Stomach (tissue), 9 donors: ENCODE measurements around the gene SLIT1. TPM values are rescaled to one million over a fixed set of nuclear protein-coding genes. Genes with fewer than 3 reads are reported as not detected.

Experiments
- DNase-seq, 2 donors: peaks; one replicate each; pipeline versions ENCODE4 v3.0.0 to v3.0.0-alpha.2; 2013 to 2019
- H3K27ac ChIP-seq, 5 donors: fragments of 200-600 bp in 4 of 5; sonication (generic) in 4 of 5; one replicate each; pipeline ENCODE4 v1.5.1; 2013 to 2019; ENCODE audit warnings: mild to moderate bottlenecking in 1 of 5, moderate library complexity in 1 of 5
- H3K27me3 ChIP-seq, 3 donors: fragments of 200-600 bp; sonication (generic); one replicate each; pipeline ENCODE4 v1.5.1; 2017 to 2019; ENCODE audit warnings: mixed run types in 1 of 3
- H3K36me3 ChIP-seq, 4 donors: fragments of 200-600 bp; sonication (generic); 1 replicate in 3 of 4; 2 replicates in 1 of 4; pipeline ENCODE4 v1.5.1; 2016 to 2019
- H3K4me1 ChIP-seq, 4 donors: fragments of 200-600 bp; sonication (generic); one replicate each; pipeline ENCODE4 v1.5.1; 2016 to 2019
- H3K4me3 ChIP-seq, 4 donors: fragments of 200-600 bp; sonication (generic) in 3 of 4; one replicate each; pipeline ENCODE4 v1.5.1; 2016 to 2019; ENCODE audit warnings: mild to moderate bottlenecking in 1 of 4
- H3K9me3 ChIP-seq, 4 donors: fragments of 200-600 bp; sonication (generic); one replicate each; pipeline ENCODE4 v1.5.1; 2016 to 2019
- EP300 ChIP-seq: sonication (generic); formaldehyde crosslinking; IDR thresholded peaks from one replicate; pipeline ENCODE4 v1.6.1; 2017; ENCODE audit warnings: antibody characterized with exemption
- POLR2A ChIP-seq, 4 donors: fragments of 450-650 bp; IDR thresholded peaks; one replicate each; pipeline ENCODE4 v1.6.1; 2016; ENCODE audit warnings: antibody characterized with exemption in 4 of 4, control low read depth in 2 of 4, mild to moderate bottlenecking in 1 of 4, moderate library complexity in 1 of 4
- POLR2AphosphoS5 ChIP-seq, 3 donors: sonication (generic); formaldehyde crosslinking; IDR thresholded peaks; one replicate each; pipeline ENCODE4 v1.6.1; 2016; ENCODE audit warnings: antibody characterized with exemption in 3 of 3
- WGBS, 5 donors: extraction: QIAGEN DNeasy Blood & Tissue Kit in 3 of 5; methylation state at CpG; one replicate each; pipeline versions ENCODE4 v1.1.5 to v1.1.7; 2013 to 2018; 5-methylcytosine and 5-hydroxymethylcytosine counted together
- intact Hi-C: fragments of 100-400 bp; cut with DNase I; formaldehyde crosslinking; loops from one replicate; pipeline ENCODE4 v1.15.1; 2023; ENCODE audit warnings: low total_unique reads
- polyA plus RNA-seq, 3 donors: library from polyadenylated mRNA; stranded (reverse); fragments of 200-250 nt; gene quantifications; one replicate each; pipeline ENCODE4 v1.2.3, GENCODE V29; 2013
- total RNA-seq, 5 donors: library from RNA; depleted of rRNA; stranded (reverse); fragments of >200 nt; gene quantifications; one replicate each; pipeline versions ENCODE4 v1.1.0 to v1.2.3, GENCODE V29; 2014 to 2016
- TF ChIP-seq, protein P1 (sequence below), 7 experiments: fragments of 450-650 bp in 4 of 7; fragments of 200-600 bp in 3 of 7; sonication (generic) in 3 of 7; IDR thresholded peaks; one replicate each; pipeline ENCODE4 v1.5.1; 2016 to 2019; ENCODE audit warnings: antibody characterized with exemption in 7 of 7, control low read depth in 2 of 7, mild to moderate bottlenecking in 1 of 7
- donor health status: healthy with polysubstance abuse.
- donor health status: Bipolar disorder and iron deficiency.
- donor health status: healthy.

The SLIT1 gene
- total and polyA plus RNA-seq, 8 donors, result under 0.01 to 6.1 (median 0.44) TPM

DNA sequence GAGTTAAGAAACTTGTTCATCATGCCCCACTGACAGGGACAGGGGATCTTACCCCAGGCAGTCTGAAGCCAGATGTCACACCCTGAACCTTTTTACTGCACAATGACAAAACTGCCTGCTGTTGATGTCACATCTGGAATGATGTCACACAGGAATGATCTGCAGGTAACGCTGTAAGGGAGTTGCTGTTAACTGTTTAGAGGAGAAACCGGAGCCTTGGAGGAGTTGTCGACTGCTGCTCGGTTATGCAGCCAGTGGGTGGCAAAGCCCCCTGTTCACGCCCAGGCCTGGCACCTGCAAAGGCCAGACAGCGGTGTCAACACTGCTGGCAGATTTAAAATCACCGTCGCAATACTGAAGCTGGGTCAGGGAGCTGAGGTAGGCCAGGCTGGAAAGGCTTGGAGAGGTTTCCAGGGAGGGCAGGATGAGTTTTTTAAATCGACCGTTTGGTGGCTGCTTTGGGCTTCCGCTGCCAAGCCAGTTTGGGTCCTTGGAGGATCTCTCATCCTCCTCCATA lies 10.0 kb upstream of the SLIT1 start:
- intact Hi-C loops, result no loop called here
- WGBS, 5 donors, result 12 to 23% (median 19%) methylated on average over 10 to 11 of the region's 11 CpGs
- TF ChIP-seq EP300, result no peak
- no peak for TF ChIP-seq POLR2A (IDR thresholded peaks at IDR 0.05)
- TF ChIP-seq POLR2AphosphoS5 (IDR thresholded peaks at IDR 0.05), result no peak
- TF ChIP-seq, protein P1, sequence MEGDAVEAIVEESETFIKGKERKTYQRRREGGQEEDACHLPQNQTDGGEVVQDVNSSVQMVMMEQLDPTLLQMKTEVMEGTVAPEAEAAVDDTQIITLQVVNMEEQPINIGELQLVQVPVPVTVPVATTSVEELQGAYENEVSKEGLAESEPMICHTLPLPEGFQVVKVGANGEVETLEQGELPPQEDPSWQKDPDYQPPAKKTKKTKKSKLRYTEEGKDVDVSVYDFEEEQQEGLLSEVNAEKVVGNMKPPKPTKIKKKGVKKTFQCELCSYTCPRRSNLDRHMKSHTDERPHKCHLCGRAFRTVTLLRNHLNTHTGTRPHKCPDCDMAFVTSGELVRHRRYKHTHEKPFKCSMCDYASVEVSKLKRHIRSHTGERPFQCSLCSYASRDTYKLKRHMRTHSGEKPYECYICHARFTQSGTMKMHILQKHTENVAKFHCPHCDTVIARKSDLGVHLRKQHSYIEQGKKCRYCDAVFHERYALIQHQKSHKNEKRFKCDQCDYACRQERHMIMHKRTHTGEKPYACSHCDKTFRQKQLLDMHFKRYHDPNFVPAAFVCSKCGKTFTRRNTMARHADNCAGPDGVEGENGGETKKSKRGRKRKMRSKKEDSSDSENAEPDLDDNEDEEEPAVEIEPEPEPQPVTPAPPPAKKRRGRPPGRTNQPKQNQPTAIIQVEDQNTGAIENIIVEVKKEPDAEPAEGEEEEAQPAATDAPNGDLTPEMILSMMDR (IDR thresholded peaks at IDR 0.05), result no peak
- Histone ChIP-seq H3K36me3 (no peaks in the 10 kb centered on the region), H3K4me1 (peaks cover 0 to 12% (median 9%) of the 10 kb centered on the region in 4 donors), H3K4me3 (peak overlapping the region; percentile 39 to 56 (median 49)), H3K9me3 (no peaks in the 10 kb centered on the region), H3K27ac (no peak overlapping the region), H3K27me3 (peaks cover 0 to 68% (median 16%) of the 10 kb centered on the region in 3 donors)
- DNase-seq, result no peak

DNA sequence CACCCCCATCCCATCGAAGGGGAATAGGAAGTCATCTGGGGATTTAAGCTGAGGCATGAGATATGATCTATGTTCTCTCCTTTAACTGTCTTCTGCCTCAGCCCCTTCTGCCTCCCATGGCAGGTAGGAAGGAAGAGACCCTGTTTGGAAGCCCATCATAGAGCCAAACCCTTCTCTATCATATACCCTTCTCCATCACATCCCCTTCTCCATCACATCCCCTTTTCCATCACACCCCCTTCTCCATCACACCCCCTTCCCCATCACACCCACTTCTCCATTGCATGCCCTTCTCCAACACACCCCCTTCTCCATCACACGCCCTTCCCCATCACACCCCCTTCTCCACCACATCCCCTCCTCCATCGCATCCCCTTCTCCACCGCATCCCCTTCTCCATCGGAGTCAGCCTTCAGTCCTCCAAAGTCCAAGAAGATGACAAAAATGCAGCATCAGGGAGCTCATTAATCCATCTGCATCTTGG lies 7.2 kb upstream of the SLIT1 start:
- DNase-seq, result no peak
- Histone ChIP-seq H3K36me3 (no peaks in the 10 kb centered on the region), H3K9me3 (no peaks in the 10 kb centered on the region), H3K4me3 (no peak overlapping the region), H3K4me1 (peaks cover 0 to 12% (median 9%) of the 10 kb centered on the region in 4 donors), H3K27me3 (peaks cover 0 to 76% (median 20%) of the 10 kb centered on the region in 3 donors), H3K27ac (no peak overlapping the region)
- intact Hi-C loops, result no loop called here
- TF ChIP-seq, protein P1 (IDR thresholded peaks at IDR 0.05), result no peak
- TF ChIP-seq POLR2AphosphoS5 (IDR thresholded peaks at IDR 0.05) (no peak), POLR2A (IDR thresholded peaks at IDR 0.05) (no peak), EP300 (no peak)
- 87 to 94% (median 92%) methylated on average over 5 of the region's 5 CpGs for WGBS, 5 donors

DNA sequence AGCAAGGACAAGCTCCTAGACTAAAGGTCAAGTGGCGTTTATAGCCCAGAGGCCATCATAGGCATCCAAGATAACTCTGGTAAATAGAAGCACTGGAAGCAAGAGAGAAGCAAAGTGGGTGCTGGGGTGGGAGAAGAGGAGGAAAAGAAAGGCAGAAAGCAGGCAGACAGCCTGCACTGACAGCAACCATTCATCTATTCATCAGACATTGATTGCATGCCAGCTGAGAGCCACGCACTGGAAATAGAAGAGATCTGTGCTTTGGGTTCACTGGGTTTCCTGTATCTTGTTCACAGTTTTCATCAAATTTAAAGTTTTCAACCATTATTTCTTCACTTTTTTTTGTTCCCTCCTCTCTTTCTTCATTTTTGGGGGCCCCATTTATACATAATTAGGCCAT lies 4.7 kb upstream of the SLIT1 start:
- Histone ChIP-seq H3K9me3 (no peaks in the 10 kb centered on the region), H3K4me3 (no peak overlapping the region), H3K36me3 (no peaks in the 10 kb centered on the region), H3K27ac (no peak overlapping the region), H3K27me3 (peaks cover 3 to 85% (median 30%) of the 10 kb centered on the region in 3 donors), H3K4me1 (peaks cover 7 to 10% (median 8%) of the 10 kb centered on the region in 4 donors)
- no peak for DNase-seq
- intact Hi-C loops, result no loop called here
- WGBS, 5 donors, result 67 to 80% (median 74%) methylated on average over 2 of the region's 2 CpGs
- TF ChIP-seq, protein P1 (IDR thresholded peaks at IDR 0.05), result no peak
- TF ChIP-seq EP300 (no peak), POLR2A (IDR thresholded peaks at IDR 0.05) (no peak), POLR2AphosphoS5 (IDR thresholded peaks at IDR 0.05) (no peak)

DNA sequence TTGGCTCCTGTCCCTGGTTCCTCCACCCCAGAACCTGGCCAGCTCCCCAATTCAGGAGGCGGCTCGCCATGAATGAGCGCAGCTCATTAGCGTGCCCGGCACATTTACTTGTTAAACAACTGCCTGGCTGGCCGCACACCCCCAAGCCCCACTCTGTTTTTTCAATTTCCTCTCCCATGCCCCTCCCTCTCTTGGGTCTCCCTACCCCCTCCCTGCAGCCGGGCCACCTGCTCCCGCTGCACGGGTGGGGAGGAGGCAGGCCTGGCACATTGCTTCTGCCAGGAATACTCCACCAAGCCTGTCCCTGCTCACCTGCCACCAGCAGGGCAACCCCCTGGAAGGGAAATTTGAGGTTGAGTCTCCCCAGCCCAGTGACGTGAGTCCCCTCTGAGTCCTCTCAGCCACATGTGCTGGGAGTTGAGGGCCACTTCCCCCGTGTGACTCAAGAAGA lies 2.5 kb upstream of the SLIT1 start:
- DNase-seq, result peak in 1 of 2 donors; percentile 54
- no peaks in the 10 kb centered on the region for H3K9me3 ChIP-seq
- no peak for TF ChIP-seq POLR2AphosphoS5 (IDR thresholded peaks at IDR 0.05)
- TF ChIP-seq, protein P1 (IDR thresholded peaks at IDR 0.05), result no peak
- no peak for TF ChIP-seq POLR2A (IDR thresholded peaks at IDR 0.05)
- no peak for TF ChIP-seq EP300
- intact Hi-C loops, result no loop called here
- 31 to 48% (median 39%) methylated on average over 7 to 11 of the region's 11 CpGs for WGBS, 5 donors
- no peaks in the 10 kb centered on the region for H3K36me3 ChIP-seq
- H3K4me1 ChIP-seq, result peaks cover 8 to 16% (median 13%) of the 10 kb centered on the region in 4 donors
- H3K4me3 ChIP-seq, result no peak overlapping the region
- no peak overlapping the region for H3K27ac ChIP-seq
- H3K27me3 ChIP-seq, result peaks cover 9 to 88% (median 45%) of the 10 kb centered on the region in 3 donors
